Natural killer cell (primary cell): ENCODE measurements around the gene WHRN. TPM values are rescaled to one million over a fixed set of nuclear protein-coding genes. Genes with fewer than 3 reads are reported as not detected.

Source experiments
- ATAC-seq, 3 donors: fragments of 150-1000 bp in 2 of 3; fragments of 200-7000 bp in 1 of 3; cut with Tn5 transposase; 1 replicate in 1 of 3; 2 replicates in 2 of 3; pipeline ENCODE4 v1.10.0; 2021; ENCODE audit warnings: mild to moderate bottlenecking in 2 of 3, moderate library complexity in 2 of 3
- DNase-seq, 2 donors: peaks; one replicate each; pipeline versions ENCODE4 v3.0.0 to v3.0.0-alpha.2; 2013 to 2021; ENCODE audit warnings: mixed read lengths in 1 of 2
- H3K27ac ChIP-seq: one replicate; pipeline ENCODE4 v1.5.1; 2013; ENCODE audit warnings: mild to moderate bottlenecking, low read length
- H3K27me3 ChIP-seq: one replicate; pipeline ENCODE4 v1.6.1; 2013; ENCODE audit warnings: low read length; ENCODE audit not compliant: control insufficient read depth, insufficient read depth
- H3K36me3 ChIP-seq: one replicate; pipeline ENCODE4 v1.6.1; 2013; ENCODE audit warnings: low read length; ENCODE audit not compliant: control insufficient read depth, insufficient read depth
- H3K4me1 ChIP-seq: one replicate; pipeline ENCODE4 v1.6.1; 2013; ENCODE audit warnings: low read length; ENCODE audit not compliant: control insufficient read depth, insufficient read depth
- H3K4me3 ChIP-seq: one replicate; pipeline ENCODE4 v1.5.1; 2013; ENCODE audit warnings: low read length
- H3K9me3 ChIP-seq: one replicate; pipeline ENCODE4 v1.6.1; 2013; ENCODE audit warnings: low read length; ENCODE audit not compliant: control insufficient read depth, insufficient read depth
- H3K27ac Mint-ChIP-seq, 2 donors: one replicate each; pipeline ENCODE4 v1.8.0; 2022; ENCODE audit warnings: mild to moderate bottlenecking in 2 of 2, mixed read lengths in 2 of 2, moderate library complexity in 1 of 2
- H3K27me3 Mint-ChIP-seq, 2 donors: one replicate each; pipeline ENCODE4 v1.8.0; 2022; ENCODE audit warnings: low read depth in 2 of 2, mixed read lengths in 2 of 2
- H3K36me3 Mint-ChIP-seq: one replicate; pipeline ENCODE4 v1.8.0; 2022; ENCODE audit warnings: mixed read lengths
- H3K4me1 Mint-ChIP-seq, 2 donors: one replicate each; pipeline ENCODE4 v1.8.0; 2022; ENCODE audit warnings: mixed read lengths in 2 of 2
- H3K4me3 Mint-ChIP-seq: one replicate; pipeline ENCODE4 v1.8.0; 2022; ENCODE audit warnings: mild to moderate bottlenecking, moderate library complexity, mixed read lengths
- H3K9me3 Mint-ChIP-seq, 2 donors: one replicate each; pipeline ENCODE4 v1.8.0; 2022; ENCODE audit warnings: mixed read lengths in 2 of 2
- CTCF ChIP-seq: fragments of 200-600 bp; IDR thresholded peaks from one replicate; pipeline ENCODE4 v1.8.0; 2022; ENCODE audit warnings: antibody characterized with exemption
- WGBS: methylation state at CpG from one replicate; pipeline ENCODE4 v1.1.7; 2013; ENCODE audit warnings: missing lambda C conversion rate; ENCODE audit not compliant: insufficient coverage; 5-methylcytosine and 5-hydroxymethylcytosine counted together
- intact Hi-C: fragments of 100-400 bp; cut with micrococcal nuclease; formaldehyde crosslinking; loops from one replicate; pipeline ENCODE4 v1.14.2; 2022
- total RNA-seq, 4 donors: library from RNA; stranded (reverse); fragments of 120-200 nt in 1 of 4; gene quantifications; one replicate each; pipeline versions ENCODE4 v1.2.3 to v1.2.4, GENCODE V29; 2013 to 2022

The WHRN gene
- total RNA-seq, 3 donors from 2014 or later (not counting 1 experiment from before 2014, with no cell fraction given): 29.8 to 90.6 (median 36.8) TPM

DNA sequence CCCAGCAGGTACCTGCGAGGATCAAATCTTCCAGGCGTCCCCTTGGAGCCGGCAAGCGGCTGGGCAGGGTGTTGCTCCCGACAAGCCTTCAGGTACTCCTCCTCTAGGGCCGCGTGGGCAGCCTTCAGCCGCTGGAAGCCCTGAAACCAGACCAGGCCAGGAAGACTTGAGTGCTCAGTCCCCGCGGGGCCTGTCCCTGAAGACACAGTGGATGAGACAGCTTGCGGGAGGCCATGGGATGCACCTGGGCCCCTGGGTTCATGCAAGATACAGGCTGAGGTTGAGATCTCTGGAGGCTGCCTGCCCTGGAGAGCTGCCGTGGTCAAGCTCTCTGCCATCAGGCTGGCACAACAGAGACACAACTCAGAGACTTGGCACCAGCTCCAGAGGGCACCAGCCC lies 142.9 kb downstream of the WHRN start:
- intact Hi-C loops: loop anchor here (5.0 kb wide), 1 partner anchor 35 kb away; no protein-coding TSS in a partner anchor
- Mint-ChIP-seq H3K27me3 (no peaks in the 10 kb centered on the region), H3K4me1 (peaks cover 63 to 70% of the 10 kb centered on the region in 2 donors), H3K36me3 (peaks cover 40% of the 10 kb centered on the region), H3K4me3 (no peak overlapping the region), H3K9me3 (no peaks in the 10 kb centered on the region), H3K27ac (peak overlapping the region; percentile 79 to 82)
- H3K27me3 ChIP-seq: no peaks in the 10 kb centered on the region
- no peak for ATAC-seq
- no peak overlapping the region for H3K4me3 ChIP-seq
- 84% methylated on average over 12 of the region's 12 CpGs for WGBS
- peaks cover 93% of the 10 kb centered on the region for H3K36me3 ChIP-seq
- no peak for DNase-seq
- peak overlapping the region; percentile 100 for H3K27ac ChIP-seq
- no peak for TF ChIP-seq CTCF
- H3K9me3 ChIP-seq: no peaks in the 10 kb centered on the region
- H3K4me1 ChIP-seq: peaks cover 73% of the 10 kb centered on the region

DNA sequence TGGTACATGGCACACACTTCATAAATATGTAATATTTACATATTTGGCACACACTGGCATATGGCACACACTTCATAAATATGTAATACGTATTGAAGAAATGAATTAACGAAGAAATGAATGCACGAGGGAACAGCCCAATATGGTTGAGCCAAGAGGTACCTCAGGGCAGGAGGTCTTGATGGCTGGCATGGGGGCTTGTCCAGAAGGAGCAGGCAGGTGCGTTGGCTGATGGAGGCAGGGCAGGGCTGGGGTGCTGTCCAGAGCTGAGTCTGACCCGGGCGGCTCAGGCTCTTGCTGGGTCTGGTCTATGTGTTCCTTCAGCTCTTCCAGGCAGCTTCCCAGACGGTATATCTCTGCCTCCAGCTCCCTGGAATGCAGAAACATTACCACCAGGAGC lies 143.7 kb downstream of the WHRN start:
- no peaks in the 10 kb centered on the region for H3K9me3 Mint-ChIP-seq
- DNase-seq (no peak), ATAC-seq (no peak)
- intact Hi-C loops: loop anchor here (5.0 kb wide), 1 partner anchor 36 kb away; no protein-coding TSS in a partner anchor
- H3K36me3 Mint-ChIP-seq: peaks cover 40% of the 10 kb centered on the region
- H3K27me3 Mint-ChIP-seq: no peaks in the 10 kb centered on the region
- Histone ChIP-seq H3K27me3 (no peaks in the 10 kb centered on the region), H3K36me3 (peaks cover 93% of the 10 kb centered on the region), H3K4me3 (no peak overlapping the region), H3K4me1 (peaks cover 67% of the 10 kb centered on the region), H3K27ac (peak overlapping the region; percentile 50), H3K9me3 (no peaks in the 10 kb centered on the region)
- WGBS: 97% methylated on average over 7 of the region's 7 CpGs
- peaks cover 60 to 67% of the 10 kb centered on the region in 2 donors for H3K4me1 Mint-ChIP-seq
- H3K4me3 Mint-ChIP-seq: no peak overlapping the region
- TF ChIP-seq CTCF: no peak
- peak overlapping the region; percentile 79 to 82 for H3K27ac Mint-ChIP-seq

GRCh38 chr9:114359801-114360200 lies 145.5 kb downstream of the WHRN start:
- Histone ChIP-seq H3K27ac (no peak overlapping the region), H3K36me3 (peaks cover 97% of the 10 kb centered on the region), H3K4me1 (peaks cover 56% of the 10 kb centered on the region), H3K27me3 (no peaks in the 10 kb centered on the region), H3K9me3 (no peaks in the 10 kb centered on the region), H3K4me3 (no peak overlapping the region)
- H3K27me3 Mint-ChIP-seq: no peaks in the 10 kb centered on the region
- DNase-seq: no peak
- no peak overlapping the region for H3K4me3 Mint-ChIP-seq
- no peaks in the 10 kb centered on the region for H3K9me3 Mint-ChIP-seq
- H3K36me3 Mint-ChIP-seq: peaks cover 40% of the 10 kb centered on the region
- 98% methylated on average over 5 of the region's 7 CpGs for WGBS
- peaks cover 53 to 63% of the 10 kb centered on the region in 2 donors for H3K4me1 Mint-ChIP-seq
- no peak for TF ChIP-seq CTCF
- intact Hi-C loops: loop anchor here (5.0 kb wide), 1 partner anchor 38 kb away; no protein-coding TSS in a partner anchor
- no peak for ATAC-seq
- H3K27ac Mint-ChIP-seq: peak overlapping the region; percentile 79 to 82

- Histone ChIP-seq H3K27ac (no peak overlapping the region), H3K36me3 (peaks cover 89% of the 10 kb centered on the region), H3K4me1 (peaks cover 37% of the 10 kb centered on the region), H3K27me3 (no peaks in the 10 kb centered on the region), H3K9me3 (no peaks in the 10 kb centered on the region), H3K4me3 (no peak overlapping the region)
- Mint-ChIP-seq H3K9me3 (no peaks in the 10 kb centered on the region), H3K27ac (peak overlapping the region; percentile 79 to 82), H3K27me3 (no peaks in the 10 kb centered on the region), H3K4me3 (no peak overlapping the region), H3K4me1 (peaks cover 35 to 44% of the 10 kb centered on the region in 2 donors), H3K36me3 (peaks cover 23% of the 10 kb centered on the region)
- DNase-seq (no peak), ATAC-seq (no peak)
- no peak for TF ChIP-seq CTCF
- intact Hi-C loops: no loop called here
- 95% methylated on average over 9 of the region's 9 CpGs for WGBS
Observed at GRCh38 chr9:114357911-114358328, 147.4 kb downstream of the WHRN start.
